GM19328 (cell line): ENCODE data around the gene COL8A1.
"Not testable (repeated sequence)": the region's sequence is repeated elsewhere in the genome, so short reads cannot be mapped to it uniquely, and the experiment has no call there.

ENCODE experiments used
- ATAC-seq: cut with Tn5 transposase; IDR thresholded peaks from one replicate; pipeline ENCODE4 v1.9.1; 2021; ENCODE audit warnings: mild to moderate bottlenecking, moderate library complexity; ENCODE audit not compliant: unreplicated experiment

Gene COL8A1

GRCh38 chr3:99702953-99703943, 64.9 kb downstream of the COL8A1 start:
- ATAC-seq: no peak

GRCh38 chr3:99704417-99704816, 66.0 kb downstream of the COL8A1 start:
- no peak for ATAC-seq

GRCh38 chr3:99706410-99706809, 68.0 kb downstream of the COL8A1 start:
- no peak for ATAC-seq

GRCh38 chr3:99708207-99708745, 69.9 kb downstream of the COL8A1 start:
- no peak for ATAC-seq

GRCh38 chr3:99709686-99710085, 71.3 kb downstream of the COL8A1 start:
- no peak for ATAC-seq

- no peak for ATAC-seq
Observed at GRCh38 chr3:99710094-99710493, 71.7 kb downstream of the COL8A1 start.

GRCh38 chr3:99711351-99711750, 73.0 kb downstream of the COL8A1 start:
- ATAC-seq: no peak

- ATAC-seq: no peak
Observed at GRCh38 chr3:99712291-99712954, 74.0 kb downstream of the COL8A1 start.

- ATAC-seq: no peak
Observed at GRCh38 chr3:99713440-99713839, 75.0 kb downstream of the COL8A1 start.

GRCh38 chr3:99714146-99714545, 75.8 kb downstream of the COL8A1 start:
- no peak for ATAC-seq

- no peak for ATAC-seq
Observed at GRCh38 chr3:99714575-99714974, 76.2 kb downstream of the COL8A1 start.

GRCh38 chr3:99716463-99716995, 78.1 kb downstream of the COL8A1 start:
- no peak for ATAC-seq

- ATAC-seq: no peak
Observed at GRCh38 chr3:99720985-99721632, 82.7 kb downstream of the COL8A1 start.

- no peak for ATAC-seq
Observed at GRCh38 chr3:99721633-99722007, 83.2 kb downstream of the COL8A1 start.

GRCh38 chr3:99724276-99724675, 85.9 kb downstream of the COL8A1 start:
- ATAC-seq: no peak

- no peak for ATAC-seq
Observed at GRCh38 chr3:99730870-99731269, 92.5 kb downstream of the COL8A1 start.

GRCh38 chr3:99731499-99731898, 93.1 kb downstream of the COL8A1 start:
- ATAC-seq: no peak

GRCh38 chr3:99740371-99740770, 102.0 kb downstream of the COL8A1 start:
- ATAC-seq: not testable (repeated sequence)

GRCh38 chr3:99741588-99741987, 103.2 kb downstream of the COL8A1 start:
- ATAC-seq: no peak

- ATAC-seq: no peak
Observed at GRCh38 chr3:99747915-99748314, 109.5 kb downstream of the COL8A1 start.

- ATAC-seq: no peak
Observed at GRCh38 chr3:99751649-99752048, 113.3 kb downstream of the COL8A1 start.
